ENCODE results near the gene DPH2. TPM values are rescaled to one million over a fixed set of nuclear protein-coding genes. Genes with fewer than 3 reads are reported as not detected.

DPH2 gene
- total RNA-seq, 1 experiment from 2014 or later, result 41.2 TPM

- DNase-seq, result no peak
- intact Hi-C loops (cut with micrococcal nuclease; ENCODE audit: unreplicated experiment), result no loop called here
- no peak overlapping the region for H3K27ac Mint-ChIP-seq (ENCODE audit: unreplicated experiment)
- H3K4me3 Mint-ChIP-seq (ENCODE audit: low read depth, unreplicated experiment), result peak overlapping the region; percentile 76
- no peak for TF ChIP-seq CTCF (IDR thresholded peaks at IDR 0.05; ENCODE audit: unreplicated experiment)
- H3K36me3 Mint-ChIP-seq (ENCODE audit: insufficient read depth, unreplicated experiment), result peaks cover 42% of the 10 kb centered on the region
- H3K4me1 Mint-ChIP-seq (ENCODE audit: low read depth, unreplicated experiment), result peaks cover 57% of the 10 kb centered on the region
- BruUV-seq (replicated peaks), result no TSS peak
- no peaks in the 10 kb centered on the region for H3K9me3 Mint-ChIP-seq (ENCODE audit: low read depth, unreplicated experiment)
- CTCF ChIA-PET, result no interaction called here
- H3K27me3 Mint-ChIP-seq (ENCODE audit: unreplicated experiment), result no peaks in the 10 kb centered on the region
These were observed 11.3 kb downstream of the DPH2 start for GRCh38 chr1:43981135-43981491.

DNA sequence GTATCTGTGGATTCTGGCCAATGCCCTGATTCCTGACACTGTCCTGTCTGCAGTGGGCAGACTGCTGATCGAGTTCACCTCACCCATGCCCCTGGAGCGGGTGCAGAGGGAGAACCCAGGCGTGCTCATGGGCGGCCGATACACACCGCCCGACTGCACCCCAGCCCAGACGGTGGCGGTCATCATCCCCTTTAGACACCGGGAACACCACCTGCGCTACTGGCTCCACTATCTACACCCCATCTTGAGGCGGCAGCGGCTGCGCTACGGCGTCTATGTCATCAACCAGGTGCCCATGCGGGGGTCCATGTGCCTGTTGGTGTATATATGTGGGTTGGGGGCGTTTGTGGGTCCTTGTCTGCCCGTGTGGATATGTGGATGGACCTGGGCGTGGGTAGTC, 11.8 kb downstream of the DPH2 start:
- no peaks in the 10 kb centered on the region for H3K9me3 Mint-ChIP-seq (ENCODE audit: low read depth, unreplicated experiment)
- TF ChIP-seq CTCF (IDR thresholded peaks at IDR 0.05; ENCODE audit: unreplicated experiment), result no peak
- intact Hi-C loops (cut with micrococcal nuclease; ENCODE audit: unreplicated experiment), result no loop called here
- no peaks in the 10 kb centered on the region for H3K27me3 Mint-ChIP-seq (ENCODE audit: unreplicated experiment)
- no TSS peak for BruUV-seq (replicated peaks)
- no peak overlapping the region for H3K27ac Mint-ChIP-seq (ENCODE audit: unreplicated experiment)
- H3K4me1 Mint-ChIP-seq (ENCODE audit: low read depth, unreplicated experiment), result peaks cover 57% of the 10 kb centered on the region
- CTCF ChIA-PET, result no interaction called here
- H3K36me3 Mint-ChIP-seq (ENCODE audit: insufficient read depth, unreplicated experiment), result peaks cover 37% of the 10 kb centered on the region
- DNase-seq, result no peak
- H3K4me3 Mint-ChIP-seq (ENCODE audit: low read depth, unreplicated experiment), result no peak overlapping the region

DNA sequence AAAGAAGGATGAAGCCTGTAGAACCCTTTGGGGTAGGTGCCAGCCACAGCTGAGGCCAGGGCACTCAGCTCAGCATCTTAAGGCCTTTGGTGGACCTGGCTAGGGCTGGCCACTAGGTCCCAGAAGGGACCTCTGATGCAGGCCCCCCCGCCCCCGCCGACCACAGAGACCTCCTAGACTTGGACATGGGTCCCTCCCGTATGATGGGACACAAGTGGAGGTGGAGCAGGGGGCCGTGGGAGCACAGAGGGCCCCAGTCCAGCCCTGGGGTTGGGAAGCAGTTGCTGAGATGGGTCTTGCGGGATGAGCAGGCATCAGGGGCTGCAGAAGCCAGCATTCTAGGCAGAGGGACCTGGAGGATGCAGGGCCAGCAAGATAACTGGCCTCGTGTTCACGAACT, 12.4 kb downstream of the DPH2 start:
- intact Hi-C loops (cut with micrococcal nuclease; ENCODE audit: unreplicated experiment), result no loop called here
- Mint-ChIP-seq H3K4me1 (ENCODE audit: low read depth, unreplicated experiment) (peaks cover 57% of the 10 kb centered on the region), H3K27me3 (ENCODE audit: unreplicated experiment) (no peaks in the 10 kb centered on the region), H3K27ac (ENCODE audit: unreplicated experiment) (no peak overlapping the region), H3K9me3 (ENCODE audit: low read depth, unreplicated experiment) (no peaks in the 10 kb centered on the region), H3K4me3 (ENCODE audit: low read depth, unreplicated experiment) (no peak overlapping the region), H3K36me3 (ENCODE audit: insufficient read depth, unreplicated experiment) (peaks cover 32% of the 10 kb centered on the region)
- no peak for DNase-seq
- no TSS peak for BruUV-seq (replicated peaks)
- no peak for TF ChIP-seq CTCF (IDR thresholded peaks at IDR 0.05; ENCODE audit: unreplicated experiment)
- CTCF ChIA-PET, result no interaction called here

- Mint-ChIP-seq H3K27ac (ENCODE audit: unreplicated experiment) (no peak overlapping the region), H3K4me1 (ENCODE audit: low read depth, unreplicated experiment) (peaks cover 57% of the 10 kb centered on the region), H3K27me3 (ENCODE audit: unreplicated experiment) (no peaks in the 10 kb centered on the region), H3K4me3 (ENCODE audit: low read depth, unreplicated experiment) (no peak overlapping the region), H3K36me3 (ENCODE audit: insufficient read depth, unreplicated experiment) (peaks cover 30% of the 10 kb centered on the region), H3K9me3 (ENCODE audit: low read depth, unreplicated experiment) (no peaks in the 10 kb centered on the region)
- no peak for DNase-seq
- no peak for TF ChIP-seq CTCF (IDR thresholded peaks at IDR 0.05; ENCODE audit: unreplicated experiment)
- CTCF ChIA-PET, result no interaction called here
- intact Hi-C loops (cut with micrococcal nuclease; ENCODE audit: unreplicated experiment), result no loop called here
- no TSS peak for BruUV-seq (replicated peaks)
These were observed 13.0 kb downstream of the DPH2 start for GRCh38 chr1:43982808-43983207.
